GM12878 (cell line): ENCODE data around the gene OR10A3. TPM values are rescaled to one million over a fixed set of nuclear protein-coding genes. Genes with fewer than 3 reads are reported as not detected.

ENCODE experiments used
- ATAC-seq: fragments of 200-7000 bp; cut with Tn5 transposase; 3 replicates; pipeline ENCODE4 v1.9.1; 2020; ENCODE audit warnings: mild to moderate bottlenecking, moderate library complexity
- BruUV-seq: library from RNA; stranded (reverse); fragments of 400-500 nt; replicated peaks from 2 replicates; lab custom pipeline; 2021; lab: Mats Ljungman, UMichigan
- CTCF ChIA-PET: fragments of 300-600 bp; sonication (Branson Sonifier 250); formaldehyde crosslinking; extraction: SDS; loops from one replicate; lab custom pipeline; 2021; ENCODE audit warnings: inconsistent platforms; lab: Yijun Ruan, JAX
- POLR2A ChIA-PET: fragments of 350-600 bp; formaldehyde crosslinking; extraction: SDS; loops from one replicate; lab custom pipeline; 2021; ENCODE audit warnings: inconsistent platforms; lab: Charles Lee
- RAD21 ChIA-PET: fragments of 300-600 bp; sonication (Branson Sonifier 250); formaldehyde crosslinking; loops from one replicate; lab custom pipeline; 2023; ENCODE audit warnings: antibody characterized with exemption; ENCODE audit not compliant: unreplicated experiment; lab: Charles Lee
- SMC1A ChIA-PET: fragments of 300-600 bp; sonication (Branson Sonifier 250); formaldehyde crosslinking; loops from one replicate; lab custom pipeline; 2023; ENCODE audit not compliant: unreplicated experiment, uncharacterized antibody; lab: Charles Lee
- DNase-seq: peaks from one replicate; pipeline ENCODE4 v3.0.0-alpha.2; 2011; ENCODE audit warnings: low read depth, low spot score
- FAIRE-seq: peaks from 3 replicates; lab custom pipeline; 2011; peaks lifted over from hg19 to GRCh38; lab: Jason Lieb, UNC
- H2AFZ ChIP-seq: 2 replicates; pipeline ENCODE4 v1.6.0; 2011; ENCODE audit warnings: low read depth, low read length, control low read depth; ENCODE audit not compliant: control insufficient read depth
- H3K27ac ChIP-seq: 2 replicates; pipeline ENCODE4 v1.5.1; 2011; ENCODE audit warnings: control low read depth; ENCODE audit not compliant: control insufficient read depth, insufficient read depth
- H3K27me3 ChIP-seq, 2 experiments: replicated peaks in 1 of 2; 2 replicates each; pipeline versions ENCODE4 v1.6.0 to v1.6.1; 2011; ENCODE audit warnings: low read length in 1 of 2; ENCODE audit not compliant: control insufficient read depth in 2 of 2, insufficient read depth in 2 of 2
- H3K36me3 ChIP-seq, 2 experiments: 2 replicates each; pipeline ENCODE4 v1.5.1; 2011; ENCODE audit warnings: low read length in 1 of 2; ENCODE audit not compliant: control insufficient read depth in 2 of 2, insufficient read depth in 2 of 2
- H3K4me1 ChIP-seq: 2 replicates; pipeline ENCODE4 v1.6.1; 2011; ENCODE audit warnings: mild to moderate bottlenecking, low read length, moderate library complexity, mixed read lengths; ENCODE audit not compliant: control insufficient read depth, insufficient read depth
- H3K4me2 ChIP-seq: 2 replicates; pipeline ENCODE4 v1.6.0; 2011; ENCODE audit warnings: control low read depth; ENCODE audit not compliant: control insufficient read depth, insufficient read depth
- H3K4me3 ChIP-seq: fragments of 200-600 bp; sonication (generic); 2 replicates; pipeline ENCODE4 v1.5.1; 2016
- H3K79me2 ChIP-seq: 2 replicates; pipeline ENCODE4 v1.6.0; 2011; ENCODE audit warnings: low read length; ENCODE audit not compliant: control insufficient read depth, insufficient read depth
- H3K9ac ChIP-seq: 2 replicates; pipeline ENCODE4 v1.8.0; 2011; ENCODE audit warnings: low read length, control low read depth, mixed read lengths; ENCODE audit not compliant: control insufficient read depth, insufficient read depth
- H3K9me3 ChIP-seq: replicated peaks from 3 replicates; pipeline ENCODE4 v1.5.1; 2011; ENCODE audit warnings: mild to moderate bottlenecking, low read length; ENCODE audit not compliant: control insufficient read depth, insufficient read depth
- H4K20me1 ChIP-seq: 2 replicates; pipeline ENCODE4 v1.6.0; 2011; ENCODE audit not compliant: control insufficient read depth, insufficient read depth
- GABPA ChIP-seq: IDR thresholded peaks from 2 replicates; pipeline ENCODE4 v1.6.1; 2014; ENCODE audit warnings: antibody characterized with exemption, low read depth, mild to moderate bottlenecking, inconsistent platforms
- IRF4 ChIP-seq: IDR thresholded peaks from 2 replicates; pipeline ENCODE4 v1.6.1; 2011; ENCODE audit warnings: low read depth, low read length
- PAX8 ChIP-seq: fragments of 450-650 bp; IDR thresholded peaks from 2 replicates; pipeline ENCODE4 v1.6.1; 2017; ENCODE audit warnings: mild to moderate bottlenecking, moderate library complexity
- POU2F2 ChIP-seq: IDR thresholded peaks from 3 replicates; pipeline ENCODE4 v1.6.1; 2011; ENCODE audit warnings: low read depth, mild to moderate bottlenecking, low read length, borderline replicate concordance
- SUPT20H ChIP-seq: IDR thresholded peaks from 2 replicates; pipeline ENCODE4 v1.6.1; 2011; ENCODE audit warnings: low read depth, mild to moderate bottlenecking, low read length, moderate library complexity, borderline replicate concordance; ENCODE audit not compliant: control insufficient read depth
- TCF12 ChIP-seq: IDR thresholded peaks from 2 replicates; pipeline ENCODE4 v1.6.1; 2011; ENCODE audit warnings: low read depth, mild to moderate bottlenecking, low read length
- ZNF207 ChIP-seq: fragments of 450-650 bp; IDR thresholded peaks from 2 replicates; pipeline ENCODE4 v1.6.1; 2014; ENCODE audit warnings: antibody characterized with exemption, mild to moderate bottlenecking, borderline replicate concordance
- WGBS: methylation state at CpG from one replicate; pipeline ENCODE4 v1.1.6; 2016; ENCODE audit warnings: low lambda C conversion rate; ENCODE audit not compliant: insufficient replicate concordance, insufficient coverage; ENCODE audit errors: missing lambda C conversion rate; 5-methylcytosine and 5-hydroxymethylcytosine counted together
- in situ Hi-C: fragments of 300-500 bp; cut with MboI; formaldehyde crosslinking; loops from 9 replicates; pipeline ENCODE4 v1.14.3; 2018; ENCODE audit warnings: mixed read lengths
- intact Hi-C: fragments of 100-400 bp; cut with micrococcal nuclease; formaldehyde crosslinking; loops from one replicate; pipeline ENCODE4 v1.14.2; 2022; ENCODE audit not compliant: unreplicated experiment
- polyA plus RNA-seq, 11 experiments: library from polyadenylated mRNA; depleted of rRNA in 4 of 11; unstranded in 6 of 11; stranded (reverse) in 5 of 11; fragments of >200 nt; fragmentation: Nextera tagmentation in 4 of 11; fragmentation: Illumina TruSeq in 1 of 11; extraction: Ambion mirVana in 4 of 11; extraction: Trizol in 1 of 11; gene quantifications; 1 replicate in 1 of 11; 2 replicates in 10 of 11; pipeline versions ENCODE4 v1.2.1 to v1.2.3, GENCODE V29; 2011 to 2016; ENCODE audit warnings: inconsistent platforms in 2 of 11, missing spikeins in 2 of 11, low read depth in 1 of 11
- total RNA-seq, 4 experiments: library from RNA; depleted of rRNA in 3 of 4; stranded (reverse); fragments of >200 nt in 3 of 4; fragmentation: Illumina TruSeq in 1 of 4; extraction: Trizol in 1 of 4; gene quantifications; 2 replicates each; pipeline versions ENCODE4 v1.2.1 to v1.2.3, GENCODE V29; 2013 to 2021
- TF ChIP-seq, protein P1 (sequence below): IDR thresholded peaks from 2 replicates; pipeline ENCODE4 v1.6.1; 2011; ENCODE audit warnings: low read depth, low read length, improper control_type of control experiment, borderline replicate concordance
- TF ChIP-seq, protein P2 (sequence below): fragments of 450-650 bp; IDR thresholded peaks from 2 replicates; pipeline ENCODE4 v1.6.1; 2016; ENCODE audit warnings: mild to moderate bottlenecking

OR10A3 gene
- total and polyA plus RNA-seq, 10 of the 15 experiments (the other 5 are each of a cell fraction or from before 2014, with no cell fraction given), result 0.04 TPM; not detected in 9

DNA sequence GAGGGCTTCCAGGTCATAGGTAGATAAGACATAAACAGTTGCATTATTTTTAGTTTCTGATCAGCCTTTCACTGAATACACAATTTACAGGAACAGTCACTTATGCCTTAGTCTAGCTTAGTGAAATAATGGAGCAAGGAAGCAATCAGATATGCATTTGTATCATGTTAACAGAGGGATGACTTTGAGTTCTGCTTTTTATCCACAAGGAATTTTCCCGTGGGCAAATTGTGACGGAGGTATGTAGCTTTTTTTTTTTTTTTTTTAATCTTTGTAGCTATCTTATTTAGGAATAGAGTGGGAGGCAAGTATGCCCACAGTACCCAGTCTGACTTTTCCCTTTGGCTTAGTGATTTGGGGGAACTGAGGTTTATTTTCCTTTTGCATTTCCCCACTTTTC is 27.2 kb upstream of the OR10A3 start:
- ChIA-PET POLR2A (interaction anchor here (0.6 kb wide), 1 partner anchor 136 kb away, joined by 4 read pairs; no protein-coding TSS in a partner anchor), CTCF (interaction anchor here (0.7 to 2.6 kb wide), 2 partner anchors 8 to 18 kb away, joined by 3 to 14 read pairs; partner anchors contain the start of gene EIF3F), SMC1A (interaction anchor here (0.9 to 1.0 kb wide), 3 partner anchors 9 to 64 kb away, joined by 3 to 4 read pairs (median 3); no protein-coding TSS in a partner anchor), RAD21 (interaction anchor here (0.7 kb wide), 1 partner anchor 63 kb away, joined by 3 read pairs; no protein-coding TSS in a partner anchor)
- ATAC-seq, result no peak
- H3K27ac ChIP-seq, result no peak overlapping the region
- H3K36me3 ChIP-seq, result no peaks in the 10 kb centered on the region
- no peaks in the 10 kb centered on the region for H3K4me1 ChIP-seq
- WGBS, result 0% methylated on average over 2 of the region's 2 CpGs
- H3K4me2 ChIP-seq, result no peak overlapping the region
- H3K4me3 ChIP-seq, result no peak overlapping the region
- no peak overlapping the region for H3K9ac ChIP-seq
- no TSS peak for BruUV-seq
- no peak for FAIRE-seq
- no peaks in the 10 kb centered on the region for H3K9me3 ChIP-seq
- DNase-seq, result no peak
- no peak overlapping the region for H2AFZ ChIP-seq
- in situ Hi-C loops, result no loop called here
- H3K79me2 ChIP-seq, result no peaks in the 10 kb centered on the region
- intact Hi-C loops, result no loop called here
- peaks cover 0 to 1% of the 10 kb centered on the region in 2 experiments; a peak in 1 of 4 replicates for H3K27me3 ChIP-seq
- no peaks in the 10 kb centered on the region for H4K20me1 ChIP-seq
- TF ChIP-seq ZNF207, result no peak
- TF ChIP-seq, protein P1, sequence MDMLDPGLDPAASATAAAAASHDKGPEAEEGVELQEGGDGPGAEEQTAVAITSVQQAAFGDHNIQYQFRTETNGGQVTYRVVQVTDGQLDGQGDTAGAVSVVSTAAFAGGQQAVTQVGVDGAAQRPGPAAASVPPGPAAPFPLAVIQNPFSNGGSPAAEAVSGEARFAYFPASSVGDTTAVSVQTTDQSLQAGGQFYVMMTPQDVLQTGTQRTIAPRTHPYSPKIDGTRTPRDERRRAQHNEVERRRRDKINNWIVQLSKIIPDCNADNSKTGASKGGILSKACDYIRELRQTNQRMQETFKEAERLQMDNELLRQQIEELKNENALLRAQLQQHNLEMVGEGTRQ, result no peak
- TF ChIP-seq, protein P2, sequence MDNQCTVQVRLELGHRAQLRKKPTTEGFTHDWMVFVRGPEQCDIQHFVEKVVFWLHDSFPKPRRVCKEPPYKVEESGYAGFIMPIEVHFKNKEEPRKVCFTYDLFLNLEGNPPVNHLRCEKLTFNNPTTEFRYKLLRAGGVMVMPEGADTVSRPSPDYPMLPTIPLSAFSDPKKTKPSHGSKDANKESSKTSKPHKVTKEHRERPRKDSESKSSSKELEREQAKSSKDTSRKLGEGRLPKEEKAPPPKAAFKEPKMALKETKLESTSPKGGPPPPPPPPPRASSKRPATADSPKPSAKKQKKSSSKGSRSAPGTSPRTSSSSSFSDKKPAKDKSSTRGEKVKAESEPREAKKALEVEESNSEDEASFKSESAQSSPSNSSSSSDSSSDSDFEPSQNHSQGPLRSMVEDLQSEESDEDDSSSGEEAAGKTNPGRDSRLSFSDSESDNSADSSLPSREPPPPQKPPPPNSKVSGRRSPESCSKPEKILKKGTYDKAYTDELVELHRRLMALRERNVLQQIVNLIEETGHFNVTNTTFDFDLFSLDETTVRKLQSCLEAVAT, result no peak

DNA sequence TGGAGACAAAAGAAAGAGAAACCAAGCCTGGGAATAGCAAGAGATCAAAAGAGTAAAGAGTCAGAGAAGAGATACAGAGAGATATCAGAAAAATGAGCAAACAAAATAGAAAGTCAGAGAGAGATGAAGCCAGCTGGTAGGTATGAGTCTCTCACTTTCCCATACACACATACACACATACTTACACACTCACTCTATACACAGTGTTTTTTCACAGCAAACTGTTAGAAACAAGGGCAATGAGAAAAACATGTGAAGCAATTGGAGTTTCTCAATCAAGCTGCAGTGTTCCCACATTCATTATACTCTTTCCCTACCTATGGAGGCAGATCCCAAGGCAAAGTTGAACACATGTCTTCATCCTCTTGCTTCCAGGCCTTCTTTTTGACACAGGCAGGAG is 26.3 kb upstream of the OR10A3 start:
- Histone ChIP-seq H3K4me3 (no peak overlapping the region), H3K9me3 (no peaks in the 10 kb centered on the region), H3K4me1 (no peaks in the 10 kb centered on the region), H2AFZ (no peak overlapping the region), H3K27me3 (peaks cover 0 to 1% of the 10 kb centered on the region in 2 experiments; a peak in 1 of 4 replicates), H4K20me1 (no peaks in the 10 kb centered on the region), H3K9ac (no peak overlapping the region), H3K36me3 (no peaks in the 10 kb centered on the region), H3K4me2 (no peak overlapping the region), H3K79me2 (no peaks in the 10 kb centered on the region), H3K27ac (no peak overlapping the region)
- no peak for ATAC-seq
- no peak for DNase-seq
- intact Hi-C loops (no loop called here), in situ Hi-C loops (no loop called here)
- POLR2A ChIA-PET, result no interaction called here
- CTCF ChIA-PET, result interaction anchor here (2.6 kb wide), 1 partner anchor 19 kb away, joined by 14 read pairs; the partner anchor contains the start of gene EIF3F
- SMC1A ChIA-PET, result interaction anchor here (0.9 kb wide), 1 partner anchor 15 kb away, joined by 3 read pairs; no protein-coding TSS in a partner anchor
- RAD21 ChIA-PET, result no interaction called here
- no TSS peak for BruUV-seq
- FAIRE-seq, result no peak
- no peak for TF ChIP-seq GABPA
- no peak for TF ChIP-seq SUPT20H
- no peak for TF ChIP-seq TCF12
- TF ChIP-seq POU2F2, result no peak
- no peak for TF ChIP-seq PAX8
- no peak for TF ChIP-seq IRF4
